Activated CD8-positive, alpha-beta T cell treated with anti-CD3 and anti-CD28 coated beads for 36 hours (primary cell): ENCODE results near the gene RTF2. TPM values are rescaled to one million over a fixed set of nuclear protein-coding genes. Genes with fewer than 3 reads are reported as not detected.

Experiments used
- ATAC-seq: fragments of 200-7000 bp; cut with Tn5 transposase; one replicate; pipeline ENCODE4 v1.10.0; 2021; ENCODE audit warnings: mild to moderate bottlenecking, moderate library complexity
- CTCF ChIA-PET: fragments of 350-600 bp; sonication (Branson Sonifier 250); formaldehyde crosslinking; loops from one replicate; lab custom pipeline; 2021; ENCODE audit warnings: antibody characterized with exemption; lab: Charles Lee
- POLR2A ChIA-PET: fragments of 350-600 bp; sonication (Branson Sonifier 250); formaldehyde crosslinking; loops from one replicate; lab custom pipeline; 2021; ENCODE audit warnings: antibody characterized with exemption; lab: Charles Lee
- DNase-seq: peaks from one replicate; pipeline ENCODE4 v3.0.0-alpha.2; 2020
- H3K27ac Mint-ChIP-seq: one replicate; pipeline ENCODE4 v1.8.0; 2021; ENCODE audit warnings: mild to moderate bottlenecking, mixed read lengths
- H3K27me3 Mint-ChIP-seq: one replicate; pipeline ENCODE4 v1.8.0; 2021; ENCODE audit warnings: mixed read lengths
- H3K36me3 Mint-ChIP-seq: one replicate; pipeline ENCODE4 v1.8.0; 2021; ENCODE audit warnings: low read depth, mixed read lengths
- H3K4me1 Mint-ChIP-seq: one replicate; pipeline ENCODE4 v1.8.0; 2021; ENCODE audit warnings: low read depth, mixed read lengths
- H3K4me3 Mint-ChIP-seq: one replicate; pipeline ENCODE4 v1.8.0; 2021; ENCODE audit warnings: mild to moderate bottlenecking, moderate library complexity, mixed read lengths
- H3K9me3 Mint-ChIP-seq: one replicate; pipeline ENCODE4 v1.8.0; 2021; ENCODE audit warnings: mixed read lengths
- CTCF ChIP-seq: fragments of 200-600 bp; IDR thresholded peaks from one replicate; pipeline ENCODE4 v1.8.0; 2022; ENCODE audit warnings: antibody characterized with exemption, mild to moderate bottlenecking
- intact Hi-C: fragments of 100-400 bp; cut with micrococcal nuclease; formaldehyde crosslinking; loops from one replicate; pipeline ENCODE4 v1.10.0; 2022
- total RNA-seq, 2 experiments: library from RNA; stranded (reverse); gene quantifications; one replicate each; pipeline ENCODE4 v1.2.3, GENCODE V29; 2021

RTF2 gene
- total RNA-seq, 2 experiments from 2014 or later = 72.0 to 76.7 TPM

- H3K36me3 Mint-ChIP-seq = peaks cover 1% of the 10 kb centered on the region
- no peak overlapping the region for H3K4me3 Mint-ChIP-seq
- H3K9me3 Mint-ChIP-seq = no peaks in the 10 kb centered on the region
- ChIA-PET POLR2A (no interaction called here), CTCF (no interaction called here)
- no peak overlapping the region for H3K27ac Mint-ChIP-seq
- H3K4me1 Mint-ChIP-seq = no peaks in the 10 kb centered on the region
- intact Hi-C loops = no loop called here
- no peak for ATAC-seq
- no peaks in the 10 kb centered on the region for H3K27me3 Mint-ChIP-seq
- no peak for TF ChIP-seq CTCF
- DNase-seq = no peak
Observed at GRCh38 chr20:56506103-56506502, 37.7 kb downstream of the RTF2 start.

GRCh38 chr20:56511926-56512325, 43.5 kb downstream of the RTF2 start:
- Mint-ChIP-seq H3K4me3 (no peak overlapping the region), H3K9me3 (no peaks in the 10 kb centered on the region), H3K4me1 (no peaks in the 10 kb centered on the region), H3K27me3 (no peaks in the 10 kb centered on the region), H3K27ac (no peak overlapping the region), H3K36me3 (peaks cover 11% of the 10 kb centered on the region)
- no peak for ATAC-seq
- POLR2A ChIA-PET = interaction anchor here (0.6 kb wide), 1 partner anchor 449 kb away, joined by 3 read pairs; no protein-coding TSS in a partner anchor
- no peak for DNase-seq
- CTCF ChIA-PET = no interaction called here
- intact Hi-C loops = loop anchor here (5.0 kb wide), 1 partner anchor 110 kb away; no protein-coding TSS in a partner anchor
- no peak for TF ChIP-seq CTCF

- no peak for TF ChIP-seq CTCF
- no peak overlapping the region for H3K4me3 Mint-ChIP-seq
- H3K4me1 Mint-ChIP-seq = no peaks in the 10 kb centered on the region
- intact Hi-C loops = loop anchor here (5.0 kb wide), 1 partner anchor 111 kb away; no protein-coding TSS in a partner anchor
- H3K27me3 Mint-ChIP-seq = no peaks in the 10 kb centered on the region
- peaks cover under 1% of the 10 kb centered on the region for H3K9me3 Mint-ChIP-seq
- no peak overlapping the region for H3K27ac Mint-ChIP-seq
- ATAC-seq (no peak), DNase-seq (no peak)
- POLR2A ChIA-PET = interaction anchor here (1.4 kb wide), 1 partner anchor 10 kb away, joined by 3 read pairs; no protein-coding TSS in a partner anchor
- CTCF ChIA-PET = no interaction called here
- H3K36me3 Mint-ChIP-seq = peaks cover 25% of the 10 kb centered on the region
Observed at GRCh38 chr20:56513161-56514150, 45.0 kb downstream of the RTF2 start.

GRCh38 chr20:56516631-56517030, 48.2 kb downstream of the RTF2 start:
- no peak for DNase-seq
- no peak for TF ChIP-seq CTCF
- no peak for ATAC-seq
- Mint-ChIP-seq H3K36me3 (peaks cover 55% of the 10 kb centered on the region), H3K27me3 (no peaks in the 10 kb centered on the region), H3K27ac (no peak overlapping the region), H3K4me3 (no peak overlapping the region), H3K4me1 (no peaks in the 10 kb centered on the region), H3K9me3 (peaks cover 21% of the 10 kb centered on the region)
- POLR2A ChIA-PET = no interaction called here
- intact Hi-C loops = no loop called here
- CTCF ChIA-PET = interaction anchor here (0.9 to 2.1 kb wide), 5 partner anchors 9 to 121 kb away, joined by 3 to 7 read pairs (median 3); no protein-coding TSS in a partner anchor

- no peak for ATAC-seq
- peaks cover 59% of the 10 kb centered on the region for H3K36me3 Mint-ChIP-seq
- H3K27me3 Mint-ChIP-seq = no peaks in the 10 kb centered on the region
- no peaks in the 10 kb centered on the region for H3K4me1 Mint-ChIP-seq
- no peak for DNase-seq
- intact Hi-C loops = no loop called here
- ChIA-PET POLR2A (no interaction called here), CTCF (interaction anchor here (2.1 kb wide), 1 partner anchor 122 kb away, joined by 7 read pairs; no protein-coding TSS in a partner anchor)
- no peak for TF ChIP-seq CTCF
- no peak overlapping the region for H3K4me3 Mint-ChIP-seq
- peaks cover 21% of the 10 kb centered on the region for H3K9me3 Mint-ChIP-seq
- no peak overlapping the region for H3K27ac Mint-ChIP-seq
Observed at GRCh38 chr20:56517211-56517610, 48.8 kb downstream of the RTF2 start.
